ENCODE data around the gene DPEP2NB. TPM values are rescaled to one million over a fixed set of nuclear protein-coding genes. Genes with fewer than 3 reads are reported as not detected.
"Not testable (repeated sequence)": the region's sequence is repeated elsewhere in the genome, so short reads cannot be mapped to it uniquely, and the experiment has no call there.

Gene DPEP2NB
- total and polyA plus RNA-seq, 4 donors, result not detected

- TF ChIP-seq, protein P1, sequence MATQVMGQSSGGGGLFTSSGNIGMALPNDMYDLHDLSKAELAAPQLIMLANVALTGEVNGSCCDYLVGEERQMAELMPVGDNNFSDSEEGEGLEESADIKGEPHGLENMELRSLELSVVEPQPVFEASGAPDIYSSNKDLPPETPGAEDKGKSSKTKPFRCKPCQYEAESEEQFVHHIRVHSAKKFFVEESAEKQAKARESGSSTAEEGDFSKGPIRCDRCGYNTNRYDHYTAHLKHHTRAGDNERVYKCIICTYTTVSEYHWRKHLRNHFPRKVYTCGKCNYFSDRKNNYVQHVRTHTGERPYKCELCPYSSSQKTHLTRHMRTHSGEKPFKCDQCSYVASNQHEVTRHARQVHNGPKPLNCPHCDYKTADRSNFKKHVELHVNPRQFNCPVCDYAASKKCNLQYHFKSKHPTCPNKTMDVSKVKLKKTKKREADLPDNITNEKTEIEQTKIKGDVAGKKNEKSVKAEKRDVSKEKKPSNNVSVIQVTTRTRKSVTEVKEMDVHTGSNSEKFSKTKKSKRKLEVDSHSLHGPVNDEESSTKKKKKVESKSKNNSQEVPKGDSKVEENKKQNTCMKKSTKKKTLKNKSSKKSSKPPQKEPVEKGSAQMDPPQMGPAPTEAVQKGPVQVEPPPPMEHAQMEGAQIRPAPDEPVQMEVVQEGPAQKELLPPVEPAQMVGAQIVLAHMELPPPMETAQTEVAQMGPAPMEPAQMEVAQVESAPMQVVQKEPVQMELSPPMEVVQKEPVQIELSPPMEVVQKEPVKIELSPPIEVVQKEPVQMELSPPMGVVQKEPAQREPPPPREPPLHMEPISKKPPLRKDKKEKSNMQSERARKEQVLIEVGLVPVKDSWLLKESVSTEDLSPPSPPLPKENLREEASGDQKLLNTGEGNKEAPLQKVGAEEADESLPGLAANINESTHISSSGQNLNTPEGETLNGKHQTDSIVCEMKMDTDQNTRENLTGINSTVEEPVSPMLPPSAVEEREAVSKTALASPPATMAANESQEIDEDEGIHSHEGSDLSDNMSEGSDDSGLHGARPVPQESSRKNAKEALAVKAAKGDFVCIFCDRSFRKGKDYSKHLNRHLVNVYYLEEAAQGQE (IDR thresholded peaks at IDR 0.05), result no peak
Observed at GRCh38 chr16:67995423-67995822, 20.3 kb downstream of the DPEP2NB start (continued).

DNA sequence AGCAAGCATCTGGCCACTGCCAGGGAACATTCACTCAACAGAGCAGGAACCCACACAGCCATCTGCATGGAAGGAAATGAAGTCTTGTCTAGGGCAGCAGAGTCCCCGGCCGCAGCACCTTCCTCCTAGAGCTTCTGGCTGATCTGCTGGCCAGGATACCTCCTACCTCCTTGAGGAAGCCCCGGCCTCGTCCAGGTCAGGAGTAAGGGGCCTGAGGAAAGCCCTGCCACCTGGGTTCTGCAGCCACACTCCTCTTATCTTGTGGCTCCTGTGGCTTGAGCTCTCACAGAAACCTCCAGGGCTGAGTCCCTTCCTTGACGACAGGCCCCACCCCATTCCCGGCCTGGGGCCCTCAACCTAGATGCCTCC, 21.7 kb downstream of the DPEP2NB start:
- not testable (repeated sequence) for H3K36me3 ChIP-seq (ENCODE audit: control insufficient read depth in 4 of 4, insufficient read depth in 3 of 4, low read depth in 1 of 4, low read length in 3 of 4); DNase-seq (ENCODE audit: low spot score); H3K9me3 ChIP-seq (ENCODE audit: control insufficient read depth in 4 of 4, low read length in 3 of 4); H3K9ac ChIP-seq (ENCODE audit: low read depth in 1 of 2, low read length in 2 of 2); H3K4me3 ChIP-seq (ENCODE audit: low read depth in 1 of 3, low read length in 3 of 3); H3K27me3 ChIP-seq (ENCODE audit: control insufficient read depth in 4 of 4, insufficient read depth in 4 of 4, low read length in 3 of 4)
- H3K27ac ChIP-seq (ENCODE audit: low read depth in 1 of 2, low read length in 2 of 2), result peak overlapping the region; percentile 16 to 59
- WGBS, result 72% methylated on average over 6 of the region's 6 CpGs
- peaks cover 2 to 11% (median 7%) of the 10 kb centered on the region in 4 donors for H3K4me1 ChIP-seq (ENCODE audit: control insufficient read depth in 4 of 4, insufficient read depth in 4 of 4, low read length in 3 of 4)

DNA sequence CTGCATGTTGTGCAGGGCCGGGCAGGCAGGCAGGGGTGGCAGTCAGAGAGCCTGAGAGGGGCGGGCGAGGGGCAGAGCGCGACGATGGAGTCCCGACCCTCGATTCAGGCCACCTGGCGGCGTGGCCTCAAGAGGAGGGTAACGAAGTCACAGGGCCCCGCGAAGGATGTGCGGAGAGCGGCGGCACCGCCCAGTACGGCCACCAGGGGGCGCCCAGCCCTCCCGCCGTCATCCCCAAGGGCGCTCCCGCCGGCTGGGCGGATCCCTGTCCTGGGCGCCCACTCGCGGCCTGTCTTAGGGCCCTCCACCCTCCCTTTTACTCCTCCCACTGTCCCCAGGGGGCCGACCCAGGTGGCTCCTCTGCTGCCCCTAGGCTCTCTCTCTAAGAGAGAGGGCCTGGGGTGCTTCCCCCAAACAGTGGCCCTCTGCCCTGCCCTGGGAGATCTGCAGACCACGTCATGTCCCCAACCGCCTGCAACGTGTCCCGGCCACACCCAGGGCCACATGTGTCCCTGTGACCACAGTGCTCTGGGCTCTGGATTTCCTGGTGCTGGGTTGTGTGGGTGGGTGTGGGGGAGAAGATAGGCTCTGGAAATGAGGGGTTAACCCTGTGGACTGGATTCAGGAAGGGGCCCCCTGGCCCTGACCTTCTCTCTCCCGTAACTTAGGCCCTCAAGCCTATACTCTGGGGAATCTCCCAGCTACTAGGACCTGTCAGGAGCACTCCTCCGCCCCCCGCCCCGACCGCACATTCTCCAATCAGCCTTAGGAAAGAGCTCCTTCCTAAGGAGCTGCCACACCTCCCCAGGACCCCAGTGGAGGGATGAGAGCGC, 22.3 kb downstream of the DPEP2NB start:
- TF ChIP-seq, protein P2, sequence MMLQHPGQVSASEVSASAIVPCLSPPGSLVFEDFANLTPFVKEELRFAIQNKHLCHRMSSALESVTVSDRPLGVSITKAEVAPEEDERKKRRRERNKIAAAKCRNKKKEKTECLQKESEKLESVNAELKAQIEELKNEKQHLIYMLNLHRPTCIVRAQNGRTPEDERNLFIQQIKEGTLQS (IDR thresholded peaks at IDR 0.05), result no peak
- TF ChIP-seq EGR1 (IDR thresholded peaks at IDR 0.05; ENCODE audit: low read depth in 2 of 2) (no peak), HNF4A (conservative IDR thresholded peaks at IDR 0.05) (no peak), RAD21 (IDR thresholded peaks at IDR 0.05) (peak; percentile 79 to 88), FOXA1 (IDR thresholded peaks at IDR 0.05) (no peak), RXRA (IDR thresholded peaks at IDR 0.05) (no peak), TAF1 (conservative IDR thresholded peaks at IDR 0.05) (no peak), SP1 (IDR thresholded peaks at IDR 0.05) (peak; percentile 21)
- TF ChIP-seq, protein P3, sequence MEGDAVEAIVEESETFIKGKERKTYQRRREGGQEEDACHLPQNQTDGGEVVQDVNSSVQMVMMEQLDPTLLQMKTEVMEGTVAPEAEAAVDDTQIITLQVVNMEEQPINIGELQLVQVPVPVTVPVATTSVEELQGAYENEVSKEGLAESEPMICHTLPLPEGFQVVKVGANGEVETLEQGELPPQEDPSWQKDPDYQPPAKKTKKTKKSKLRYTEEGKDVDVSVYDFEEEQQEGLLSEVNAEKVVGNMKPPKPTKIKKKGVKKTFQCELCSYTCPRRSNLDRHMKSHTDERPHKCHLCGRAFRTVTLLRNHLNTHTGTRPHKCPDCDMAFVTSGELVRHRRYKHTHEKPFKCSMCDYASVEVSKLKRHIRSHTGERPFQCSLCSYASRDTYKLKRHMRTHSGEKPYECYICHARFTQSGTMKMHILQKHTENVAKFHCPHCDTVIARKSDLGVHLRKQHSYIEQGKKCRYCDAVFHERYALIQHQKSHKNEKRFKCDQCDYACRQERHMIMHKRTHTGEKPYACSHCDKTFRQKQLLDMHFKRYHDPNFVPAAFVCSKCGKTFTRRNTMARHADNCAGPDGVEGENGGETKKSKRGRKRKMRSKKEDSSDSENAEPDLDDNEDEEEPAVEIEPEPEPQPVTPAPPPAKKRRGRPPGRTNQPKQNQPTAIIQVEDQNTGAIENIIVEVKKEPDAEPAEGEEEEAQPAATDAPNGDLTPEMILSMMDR (IDR thresholded peaks at IDR 0.05; ENCODE audit: low read depth, low read length, missing input control), result peak; percentile 91
- 13% methylated on average over 39 of the region's 39 CpGs for WGBS

More for the DNA sequence above, 22.3 kb downstream of the DPEP2NB start:
- Histone ChIP-seq H3K4me3 (ENCODE audit: low read depth in 1 of 3, low read length in 3 of 3) (peak overlapping the region in 1 of 3 donors; percentile 19), H3K36me3 (ENCODE audit: control insufficient read depth in 4 of 4, insufficient read depth in 3 of 4, low read depth in 1 of 4, low read length in 3 of 4) (no peaks in the 10 kb centered on the region), H3K27me3 (ENCODE audit: control insufficient read depth in 4 of 4, insufficient read depth in 4 of 4, low read length in 3 of 4) (no peaks in the 10 kb centered on the region), H3K9ac (ENCODE audit: low read depth in 1 of 2, low read length in 2 of 2) (peak overlapping the region in 1 of 2 donors; percentile 12), H3K9me3 (ENCODE audit: control insufficient read depth in 4 of 4, low read length in 3 of 4) (no peaks in the 10 kb centered on the region), H3K4me1 (ENCODE audit: control insufficient read depth in 4 of 4, insufficient read depth in 4 of 4, low read length in 3 of 4) (peaks cover 2 to 11% (median 7%) of the 10 kb centered on the region in 4 donors), H3K27ac (ENCODE audit: low read depth in 1 of 2, low read length in 2 of 2) (peak overlapping the region; percentile 16 to 59)
- DNase-seq (ENCODE audit: low spot score), result peak; percentile 86

All from liver (tissue), 9 donors.